HG02884 (cell line): Measurements from ENCODE around the gene TEX35.

ENCODE experiments used
- ATAC-seq: cut with Tn5 transposase; IDR thresholded peaks from one replicate; pipeline ENCODE4 v1.9.1; 2021; ENCODE audit warnings: mild to moderate bottlenecking, moderate library complexity; ENCODE audit not compliant: unreplicated experiment

TEX35 gene

DNA sequence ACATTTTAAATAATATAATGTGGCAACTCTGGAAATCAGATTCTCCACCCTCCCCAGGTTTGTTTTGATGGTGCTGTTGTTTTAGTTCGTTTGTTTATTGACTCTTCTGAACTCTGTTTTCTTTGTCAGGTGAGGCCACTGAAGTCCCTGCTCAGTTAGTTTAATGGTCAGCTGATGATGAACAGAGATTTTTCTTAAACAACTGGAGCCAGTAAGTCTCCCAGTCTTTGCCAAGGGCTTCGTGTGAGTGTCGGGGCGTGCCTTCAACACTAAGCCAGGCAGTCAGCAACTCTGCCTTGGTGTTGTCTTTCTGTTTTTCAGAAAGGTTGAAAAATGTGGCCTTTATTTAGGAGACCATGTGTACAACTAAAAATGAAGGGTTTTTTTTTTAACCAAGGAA lies 58.9 kb downstream of the TEX35 start:
- no peak for ATAC-seq
